NCI-H345 (cell line): ENCODE measurements around the gene MAN2A2.
"Not testable (repeated sequence)": the region's sequence is repeated elsewhere in the genome, so short reads cannot be mapped to it uniquely, and the experiment has no call there.

Experiments
- DNase-seq: peaks from one replicate; lab custom pipeline; 2025; lab: John Stamatoyannopoulos, UW

Gene MAN2A2

GRCh38 chr15:90883976-90884718, 19.0 kb upstream of the MAN2A2 start, which contains the start of gene FES:
Gene FES (plus strand): TSS chr15:90884504. CDS start chr15:90885046, 542 bp downstream.
- DNase-seq, result no peak

- DNase-seq, result no peak
These were observed 18.2 kb upstream of the MAN2A2 start for GRCh38 chr15:90884719-90885431.

GRCh38 chr15:90885432-90886290, 17.4 kb upstream of the MAN2A2 start:
- peak; percentile 39 for DNase-seq

- no peak for DNase-seq
These were observed 16.8 kb upstream of the MAN2A2 start for GRCh38 chr15:90886291-90886614.

DNA sequence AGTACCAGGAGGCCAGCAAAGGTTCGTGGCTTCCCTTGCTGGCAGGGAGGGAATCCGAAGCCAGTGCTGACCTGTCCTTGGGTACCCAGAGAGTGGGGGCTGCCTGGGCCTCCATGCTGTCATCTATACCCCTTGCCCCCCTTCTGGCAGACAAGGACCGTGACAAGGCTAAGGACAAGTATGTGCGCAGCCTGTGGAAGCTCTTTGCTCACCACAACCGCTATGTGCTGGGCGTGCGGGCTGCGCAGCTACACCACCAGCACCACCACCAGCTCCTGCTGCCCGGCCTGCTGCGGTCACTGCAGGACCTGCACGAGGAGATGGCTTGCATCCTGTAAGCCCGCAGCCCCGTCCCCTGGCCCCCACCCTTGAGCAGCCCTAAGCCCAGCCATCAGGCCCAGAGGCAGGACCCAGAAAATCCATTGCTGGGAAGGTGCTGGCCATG, 16.0 kb upstream of the MAN2A2 start:
- DNase-seq, result no peak

- DNase-seq, result no peak
These were observed 13.8 kb upstream of the MAN2A2 start for GRCh38 chr15:90889313-90889730.

DNA sequence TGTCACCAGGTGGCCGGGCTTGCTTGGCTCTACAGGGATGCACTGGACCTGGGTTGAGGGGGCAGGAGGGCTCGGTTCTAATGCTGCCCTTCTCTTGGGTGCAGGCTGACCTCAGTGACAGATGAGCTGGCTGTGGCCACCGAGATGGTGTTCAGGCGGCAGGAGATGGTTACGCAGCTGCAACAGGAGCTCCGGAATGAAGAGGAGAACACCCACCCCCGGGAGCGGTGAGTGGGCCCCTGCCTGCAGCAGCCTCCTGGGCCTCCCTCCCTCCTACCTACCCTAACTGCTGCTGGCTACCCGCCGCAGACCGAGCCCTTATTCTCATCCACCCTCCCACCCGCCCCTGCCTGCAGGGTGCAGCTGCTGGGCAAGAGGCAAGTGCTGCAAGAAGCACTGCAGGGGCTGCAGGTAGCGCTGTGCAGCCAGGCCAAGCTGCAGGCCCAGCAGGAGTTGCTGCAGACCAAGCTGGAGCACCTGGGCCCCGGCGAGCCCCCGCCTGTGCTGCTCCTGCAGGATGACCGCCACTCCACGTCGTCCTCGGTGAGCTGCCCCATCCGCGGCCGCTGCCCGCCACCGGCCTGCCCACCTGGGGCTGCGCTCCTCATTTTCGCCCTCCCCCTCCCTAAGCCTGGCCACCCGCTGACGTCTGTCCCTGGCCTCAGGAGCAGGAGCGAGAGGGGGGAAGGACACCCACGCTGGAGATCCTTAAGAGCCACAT, 13.2 kb upstream of the MAN2A2 start:
- DNase-seq, result no peak

DNA sequence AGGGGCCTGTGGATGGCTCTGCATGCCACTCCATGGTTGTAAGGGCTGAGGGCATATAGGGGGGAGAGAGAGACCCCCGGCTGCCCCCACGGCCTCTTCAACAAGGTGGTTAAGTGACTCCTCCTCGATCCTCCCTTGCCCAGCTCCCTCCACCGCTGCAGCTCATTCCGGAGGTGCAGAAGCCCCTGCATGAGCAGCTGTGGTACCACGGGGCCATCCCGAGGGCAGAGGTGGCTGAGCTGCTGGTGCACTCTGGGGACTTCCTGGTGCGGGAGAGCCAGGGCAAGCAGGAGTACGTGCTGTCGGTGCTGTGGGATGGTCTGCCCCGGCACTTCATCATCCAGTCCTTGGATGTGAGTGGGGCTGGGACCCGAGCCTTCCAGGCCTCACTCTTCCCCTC, 12.3 kb upstream of the MAN2A2 start:
- no peak for DNase-seq

- no peak for DNase-seq
These were observed 11.7 kb upstream of the MAN2A2 start for GRCh38 chr15:90891346-90891949.

DNA sequence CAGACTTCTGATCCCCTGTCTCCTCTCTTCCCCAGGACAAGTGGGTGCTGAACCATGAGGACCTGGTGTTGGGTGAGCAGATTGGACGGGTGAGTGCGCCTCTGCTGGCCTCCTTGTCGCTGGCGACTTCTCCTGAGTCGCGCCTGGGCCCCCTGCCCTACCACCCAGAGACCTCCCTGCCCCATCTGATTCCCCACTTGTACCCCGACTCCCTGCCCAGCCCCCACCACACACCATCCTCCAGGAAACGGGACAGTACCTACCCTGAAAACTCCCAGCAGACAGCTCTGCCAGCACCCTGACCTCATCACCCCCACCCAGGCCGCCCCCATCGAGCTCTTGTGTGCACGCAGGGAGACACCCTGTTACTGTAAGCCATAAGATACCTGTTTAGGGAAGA, 11.1 kb upstream of the MAN2A2 start:
- DNase-seq, result no peak

- DNase-seq, result no peak
These were observed 10.5 kb upstream of the MAN2A2 start for GRCh38 chr15:90892498-90893174.

- DNase-seq, result no peak
These were observed 9.7 kb upstream of the MAN2A2 start for GRCh38 chr15:90893175-90894090.

GRCh38 chr15:90895571-90896117, 7.5 kb upstream of the MAN2A2 start:
- DNase-seq, result peak; percentile 25

DNA sequence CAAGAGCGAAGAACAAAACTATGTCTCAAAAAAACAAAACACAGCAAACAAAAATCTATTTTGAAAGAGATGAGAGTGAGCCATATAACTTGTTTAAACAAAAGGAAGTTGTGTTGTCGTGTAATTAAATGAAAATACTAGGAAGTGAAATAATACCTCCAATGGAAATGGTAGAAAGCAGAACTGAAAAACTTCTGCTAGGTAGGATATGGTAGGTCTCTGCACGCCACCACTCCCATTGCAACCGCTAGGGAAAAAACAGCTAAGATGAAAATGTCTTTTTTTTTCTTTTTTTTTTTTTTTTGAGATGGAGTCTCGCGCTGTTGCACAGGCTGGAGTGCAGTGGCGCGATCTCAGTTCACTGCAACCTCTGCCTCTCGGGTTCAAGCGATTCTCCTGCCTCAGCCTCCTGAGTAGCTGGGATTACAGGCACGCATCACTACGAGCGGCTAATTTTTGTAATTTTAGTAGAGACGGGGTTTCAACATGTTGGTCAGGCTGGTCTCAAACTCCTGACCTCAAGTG, 5.9 kb upstream of the MAN2A2 start:
- DNase-seq, result not testable (repeated sequence)

GRCh38 chr15:90901175-90902039, 1.7 kb upstream of the MAN2A2 start:
- no peak for DNase-seq

DNA sequence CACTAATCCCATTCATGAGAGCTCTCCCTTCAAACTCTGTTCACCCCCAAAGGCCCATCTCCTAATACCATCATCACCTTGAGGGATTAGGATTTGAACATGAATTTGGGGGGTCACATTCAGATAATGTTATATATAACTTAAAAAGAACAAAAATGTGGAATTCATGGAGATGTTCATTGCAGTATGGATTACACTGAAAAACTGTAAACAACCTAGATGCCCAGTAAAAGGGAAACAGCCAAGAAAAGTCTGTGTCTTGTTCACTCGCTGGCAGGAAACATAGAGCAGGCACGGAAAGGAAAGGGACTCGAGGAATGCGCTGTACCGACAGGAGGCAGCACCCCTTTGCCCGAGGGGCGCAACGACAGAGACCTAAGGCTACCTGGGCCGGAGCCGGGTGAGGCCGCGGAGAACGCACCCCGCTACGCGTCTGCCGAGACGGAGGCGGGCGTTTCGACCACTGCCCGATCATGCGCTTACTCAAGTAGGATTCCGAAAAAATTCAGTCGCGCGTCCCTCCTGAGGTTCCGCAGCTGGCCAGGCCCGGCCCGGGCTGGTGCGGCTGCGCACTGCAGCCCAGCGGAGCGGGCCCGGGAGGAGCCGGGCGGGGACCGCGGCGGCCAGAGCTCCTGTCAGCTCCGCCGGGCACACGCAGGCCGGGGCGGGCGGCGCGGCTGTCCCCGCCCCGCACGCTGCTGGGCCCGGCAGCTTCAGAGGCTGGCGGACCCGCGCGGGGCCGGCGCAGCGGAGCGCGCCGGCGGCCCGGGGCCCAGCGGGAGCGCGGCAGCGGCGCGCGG, 862 bp upstream of the MAN2A2 start:
- peak; percentile 69 for DNase-seq
